Lower leg skin (tissue), 4 donors: Measurements from ENCODE around the gene ITGA11. TPM values are rescaled to one million over a fixed set of nuclear protein-coding genes. Genes with fewer than 3 reads are reported as not detected.

Source experiments
- DNase-seq, 2 donors: peaks; one replicate each; pipeline ENCODE4 v3.0.0-alpha.2; 2019; ENCODE audit warnings: low spot score in 2 of 2
- H3K4me3 ChIP-seq: fragments of 200-600 bp; sonication (generic); 2 replicates; pipeline ENCODE4 v1.5.1; 2017; ENCODE audit warnings: mild to moderate bottlenecking, low read depth; ENCODE audit not compliant: poor library complexity, severe bottlenecking
- CTCF ChIP-seq, 3 donors: fragments of 450-650 bp; IDR thresholded peaks; one replicate each; pipeline ENCODE4 v1.5.1; 2016; ENCODE audit warnings: antibody characterized with exemption in 3 of 3, mild to moderate bottlenecking in 3 of 3, moderate library complexity in 2 of 3
- POLR2A ChIP-seq, 2 donors: fragments of 450-650 bp; IDR thresholded peaks; one replicate each; pipeline ENCODE4 v1.6.1; 2016 to 2017; ENCODE audit warnings: antibody characterized with exemption in 2 of 2, mild to moderate bottlenecking in 1 of 2, moderate library complexity in 1 of 2
- WGBS, 2 donors: methylation state at CpG; one replicate each; pipeline ENCODE4 v1.1.5; 2018; 5-methylcytosine and 5-hydroxymethylcytosine counted together
- intact Hi-C: fragments of 100-400 bp; cut with DNase I; formaldehyde crosslinking; loops from one replicate; pipeline ENCODE4 v1.15.0; 2023; ENCODE audit warnings: low total_unique reads
- total RNA-seq, 4 donors: library from RNA; depleted of rRNA; stranded (reverse); fragments of >200 nt; gene quantifications; one replicate each; pipeline ENCODE4 v1.1.0, GENCODE V29; 2016

The ITGA11 gene
- total RNA-seq, 4 donors from 2014 or later = 0.51 to 3.5 (median 2.0) TPM

GRCh38 chr15:68412218-68412617, 19.7 kb downstream of the ITGA11 start:
- DNase-seq = peak in 1 of 2 donors; percentile 76
- no peak overlapping the region for H3K4me3 ChIP-seq
- intact Hi-C loops = no loop called here
- no peak for TF ChIP-seq CTCF (IDR thresholded peaks at IDR 0.05)
- TF ChIP-seq POLR2A (IDR thresholded peaks at IDR 0.05) = no peak
- WGBS, 2 donors = 89 to 92% methylated on average over 8 of the region's 8 CpGs

GRCh38 chr15:68411735-68412134, 20.2 kb downstream of the ITGA11 start:
- WGBS, 2 donors = 92 to 100% methylated on average over 2 of the region's 2 CpGs
- intact Hi-C loops = no loop called here
- peak in 1 of 2 donors; percentile 31 for DNase-seq
- no peak overlapping the region for H3K4me3 ChIP-seq
- TF ChIP-seq POLR2A (IDR thresholded peaks at IDR 0.05) = no peak
- no peak for TF ChIP-seq CTCF (IDR thresholded peaks at IDR 0.05)

DNA sequence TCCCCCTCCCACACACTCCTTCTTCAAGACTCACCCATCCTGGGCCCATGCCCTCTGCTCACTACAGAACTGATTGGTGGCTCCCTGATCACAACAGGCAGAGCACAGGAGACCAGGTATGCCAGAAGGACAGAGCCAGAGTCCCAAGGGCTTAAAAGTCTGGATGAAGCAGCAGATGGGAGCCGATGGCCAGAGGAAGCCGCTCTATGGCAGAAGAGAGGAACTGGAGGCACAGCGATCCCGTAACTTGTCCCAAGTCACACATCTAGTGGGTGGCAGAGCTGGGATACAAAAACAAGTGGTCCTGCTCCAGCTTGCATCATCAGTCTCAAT, 20.7 kb downstream of the ITGA11 start:
- WGBS, 2 donors = 93 to 95% methylated on average over 4 of the region's 4 CpGs
- DNase-seq = peak in 1 of 2 donors; percentile 74
- no peak overlapping the region for H3K4me3 ChIP-seq
- no peak for TF ChIP-seq POLR2A (IDR thresholded peaks at IDR 0.05)
- intact Hi-C loops = no loop called here

GRCh38 chr15:68410466-68411342, 21.3 kb downstream of the ITGA11 start:
- H3K4me3 ChIP-seq = no peak overlapping the region
- TF ChIP-seq CTCF (IDR thresholded peaks at IDR 0.05) (no peak), POLR2A (IDR thresholded peaks at IDR 0.05) (no peak)
- WGBS, 2 donors = 93 to 95% methylated on average over 8 of the region's 8 CpGs
- DNase-seq = peak; percentile 2 to 57
- intact Hi-C loops = no loop called here

- peak in 1 of 2 donors; percentile 69 for DNase-seq
- TF ChIP-seq POLR2A (IDR thresholded peaks at IDR 0.05) (no peak), CTCF (IDR thresholded peaks at IDR 0.05) (no peak)
- no peak overlapping the region for H3K4me3 ChIP-seq
- 90 to 91% methylated on average over 11 of the region's 11 CpGs for WGBS, 2 donors
- intact Hi-C loops = no loop called here
These were observed 22.1 kb downstream of the ITGA11 start for GRCh38 chr15:68409736-68410370.

DNA sequence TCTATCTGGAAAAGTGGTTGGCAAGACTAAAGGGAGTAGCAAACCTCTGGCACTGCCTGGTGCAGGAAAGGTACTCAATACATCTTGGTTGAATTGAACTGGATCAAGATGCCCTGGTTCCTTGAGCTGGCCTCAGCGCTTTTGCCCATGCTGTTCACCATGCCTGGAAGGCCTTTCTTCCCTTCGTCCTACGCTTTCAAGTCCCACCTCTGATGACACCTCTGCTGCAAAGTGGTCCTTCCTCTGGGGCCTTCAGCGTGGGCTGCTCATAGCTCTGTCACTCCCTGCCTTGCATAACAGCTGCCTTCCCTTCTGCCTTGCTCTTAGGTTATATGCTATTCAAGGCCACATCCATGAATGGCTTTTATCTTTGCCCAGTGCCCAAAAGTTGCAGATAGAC, 23.0 kb downstream of the ITGA11 start:
- 85 to 97% methylated on average over 4 of the region's 4 CpGs for WGBS, 2 donors
- intact Hi-C loops = no loop called here
- peak in 1 of 2 donors; percentile 28 for DNase-seq
- H3K4me3 ChIP-seq = no peak overlapping the region
- TF ChIP-seq CTCF (IDR thresholded peaks at IDR 0.05) = no peak
- no peak for TF ChIP-seq POLR2A (IDR thresholded peaks at IDR 0.05)
